OCI-LY7 (cell line): ENCODE data around the gene RNU6-9.

Experiments used
- EZH2phosphoT487 ChIP-seq: fragments of 200-600 bp; sonication (generic); IDR thresholded peaks from 2 replicates; pipeline ENCODE4 v1.6.1; 2018; ENCODE audit warnings: low read depth, borderline replicate concordance, mild to moderate bottlenecking, mixed run types, antibody characterized with exemption, low read length, moderate library complexity, mixed read lengths
- TF ChIP-seq, protein P1 (sequence below): fragments of 200-600 bp; sonication (generic); conservative IDR thresholded peaks from 2 replicates; pipeline ENCODE4 v1.5.1; 2014; ENCODE audit warnings: mild to moderate bottlenecking, antibody characterized with exemption, low read length, moderate library complexity, mixed read lengths

DNA sequence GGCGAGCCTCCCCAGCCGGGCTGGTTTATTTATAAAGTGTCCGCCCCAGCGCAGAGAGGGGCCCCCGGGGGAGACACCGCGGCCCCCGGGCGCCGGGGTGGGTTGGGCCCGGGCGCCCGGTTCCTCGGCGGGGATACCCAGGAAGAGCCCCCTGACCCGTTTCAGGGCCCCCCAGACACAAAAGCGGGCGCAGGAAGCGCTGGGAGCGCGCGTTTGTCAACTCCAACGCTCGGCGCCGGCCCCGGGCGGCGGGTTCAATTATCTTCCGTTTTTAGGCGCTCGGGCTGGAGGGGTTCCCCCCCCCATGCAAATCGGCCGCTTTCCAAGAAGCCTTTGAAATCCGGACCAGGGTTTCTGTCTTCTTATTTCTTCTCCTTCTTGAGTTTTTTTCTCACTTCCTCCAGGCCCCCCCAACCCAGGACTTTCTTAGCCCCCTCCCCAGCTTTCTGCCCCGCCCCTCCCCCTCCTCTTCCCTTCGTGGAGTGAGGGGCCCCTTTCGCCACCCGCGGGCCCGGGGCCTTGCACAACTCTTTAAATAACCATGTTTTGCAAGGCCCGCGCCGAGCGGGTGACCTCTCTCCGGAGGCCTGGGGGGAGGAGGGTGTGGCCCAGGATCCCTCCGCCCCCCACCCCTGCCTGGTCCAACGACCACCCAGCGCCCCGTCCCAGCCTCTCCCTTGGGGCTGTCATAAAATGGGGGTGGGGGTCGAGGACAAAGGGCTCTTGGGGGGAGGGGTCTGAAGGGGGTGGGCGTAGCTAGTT is 33.5 kb downstream of the RNU6-9 start:
- TF ChIP-seq, protein P1, sequence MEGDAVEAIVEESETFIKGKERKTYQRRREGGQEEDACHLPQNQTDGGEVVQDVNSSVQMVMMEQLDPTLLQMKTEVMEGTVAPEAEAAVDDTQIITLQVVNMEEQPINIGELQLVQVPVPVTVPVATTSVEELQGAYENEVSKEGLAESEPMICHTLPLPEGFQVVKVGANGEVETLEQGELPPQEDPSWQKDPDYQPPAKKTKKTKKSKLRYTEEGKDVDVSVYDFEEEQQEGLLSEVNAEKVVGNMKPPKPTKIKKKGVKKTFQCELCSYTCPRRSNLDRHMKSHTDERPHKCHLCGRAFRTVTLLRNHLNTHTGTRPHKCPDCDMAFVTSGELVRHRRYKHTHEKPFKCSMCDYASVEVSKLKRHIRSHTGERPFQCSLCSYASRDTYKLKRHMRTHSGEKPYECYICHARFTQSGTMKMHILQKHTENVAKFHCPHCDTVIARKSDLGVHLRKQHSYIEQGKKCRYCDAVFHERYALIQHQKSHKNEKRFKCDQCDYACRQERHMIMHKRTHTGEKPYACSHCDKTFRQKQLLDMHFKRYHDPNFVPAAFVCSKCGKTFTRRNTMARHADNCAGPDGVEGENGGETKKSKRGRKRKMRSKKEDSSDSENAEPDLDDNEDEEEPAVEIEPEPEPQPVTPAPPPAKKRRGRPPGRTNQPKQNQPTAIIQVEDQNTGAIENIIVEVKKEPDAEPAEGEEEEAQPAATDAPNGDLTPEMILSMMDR: no peak
- no peak for TF ChIP-seq EZH2phosphoT487
